HG03460 (cell line): ENCODE measurements around the gene EHBP1L1.

Experiments
- ATAC-seq: cut with Tn5 transposase; IDR thresholded peaks from one replicate; pipeline ENCODE4 v1.9.1; 2021; ENCODE audit not compliant: unreplicated experiment

Gene EHBP1L1

DNA sequence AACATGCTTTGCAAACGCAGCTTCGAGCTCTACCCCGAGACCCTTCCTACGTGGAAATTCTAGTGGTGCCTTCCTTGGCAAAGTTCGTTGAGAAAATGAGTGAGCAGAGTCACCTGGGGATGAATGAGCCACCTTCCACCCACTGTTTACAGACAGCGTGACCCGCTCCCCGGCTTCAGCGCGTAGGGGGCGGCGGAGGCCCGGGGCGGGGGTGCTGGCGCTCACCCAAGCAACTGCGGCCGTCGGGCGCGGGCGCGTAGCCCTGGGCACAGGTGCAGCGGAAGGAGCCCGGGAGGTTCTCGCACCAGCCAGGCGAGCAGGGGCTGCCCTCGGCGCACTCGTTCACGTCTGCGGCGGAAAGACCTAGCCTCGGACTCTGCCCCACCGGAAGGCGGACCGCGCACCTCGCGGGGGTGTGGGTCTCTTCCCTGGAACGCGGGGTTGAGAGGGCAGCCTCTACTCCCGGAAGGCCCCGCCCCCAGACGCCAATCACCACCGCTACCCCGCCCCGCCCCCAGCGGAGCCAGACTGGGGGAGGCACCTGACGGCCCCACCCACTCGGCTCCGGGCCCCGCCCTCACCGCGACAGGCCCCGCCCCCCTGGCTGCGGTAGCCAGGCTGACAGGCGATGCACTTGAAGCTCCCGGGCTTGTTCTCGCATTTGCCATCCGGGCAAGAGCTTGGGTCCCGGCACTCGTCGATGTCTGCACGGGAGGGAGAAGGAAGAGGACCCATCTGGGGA is 29.5 kb upstream of the EHBP1L1 start:
- peak; percentile 66 for ATAC-seq

DNA sequence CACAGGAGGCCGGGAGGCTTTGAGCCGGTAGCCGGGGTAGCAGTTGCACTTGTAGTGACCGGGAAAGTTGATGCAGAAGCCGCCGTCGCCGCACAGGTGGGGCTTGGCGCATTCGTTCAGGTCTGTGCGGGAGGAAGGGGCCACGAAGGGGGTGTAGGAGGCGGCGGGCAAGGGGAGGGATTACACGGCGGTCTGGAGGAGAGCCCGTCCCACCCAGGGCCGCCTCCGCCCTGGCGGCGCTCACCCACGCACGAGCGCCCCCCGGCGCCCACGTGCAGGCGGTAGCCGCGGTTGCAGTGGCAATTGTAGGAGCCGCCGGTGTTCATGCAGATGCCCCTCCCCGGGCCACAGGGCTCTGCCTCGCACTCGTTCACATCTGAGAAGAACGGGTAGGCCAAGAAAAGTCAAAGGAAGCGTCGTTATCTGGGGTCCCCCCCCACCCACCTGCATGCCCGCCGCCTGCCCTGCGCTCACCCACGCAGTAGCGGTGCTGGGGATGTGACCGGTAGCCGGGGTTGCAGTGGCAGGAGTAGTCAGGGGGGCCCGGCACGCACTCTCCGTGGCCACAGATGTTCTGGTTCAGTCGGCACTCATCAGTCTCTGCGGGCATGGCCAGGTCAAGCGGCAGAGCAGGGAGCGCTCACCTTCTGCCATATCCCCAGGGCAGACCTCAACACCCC is 28.3 kb upstream of the EHBP1L1 start:
- no peak for ATAC-seq

- ATAC-seq: no peak
These were observed 27.5 kb upstream of the EHBP1L1 start for GRCh38 chr11:65548395-65548794.

GRCh38 chr11:65549096-65549495 is 26.8 kb upstream of the EHBP1L1 start:
- no peak for ATAC-seq

DNA sequence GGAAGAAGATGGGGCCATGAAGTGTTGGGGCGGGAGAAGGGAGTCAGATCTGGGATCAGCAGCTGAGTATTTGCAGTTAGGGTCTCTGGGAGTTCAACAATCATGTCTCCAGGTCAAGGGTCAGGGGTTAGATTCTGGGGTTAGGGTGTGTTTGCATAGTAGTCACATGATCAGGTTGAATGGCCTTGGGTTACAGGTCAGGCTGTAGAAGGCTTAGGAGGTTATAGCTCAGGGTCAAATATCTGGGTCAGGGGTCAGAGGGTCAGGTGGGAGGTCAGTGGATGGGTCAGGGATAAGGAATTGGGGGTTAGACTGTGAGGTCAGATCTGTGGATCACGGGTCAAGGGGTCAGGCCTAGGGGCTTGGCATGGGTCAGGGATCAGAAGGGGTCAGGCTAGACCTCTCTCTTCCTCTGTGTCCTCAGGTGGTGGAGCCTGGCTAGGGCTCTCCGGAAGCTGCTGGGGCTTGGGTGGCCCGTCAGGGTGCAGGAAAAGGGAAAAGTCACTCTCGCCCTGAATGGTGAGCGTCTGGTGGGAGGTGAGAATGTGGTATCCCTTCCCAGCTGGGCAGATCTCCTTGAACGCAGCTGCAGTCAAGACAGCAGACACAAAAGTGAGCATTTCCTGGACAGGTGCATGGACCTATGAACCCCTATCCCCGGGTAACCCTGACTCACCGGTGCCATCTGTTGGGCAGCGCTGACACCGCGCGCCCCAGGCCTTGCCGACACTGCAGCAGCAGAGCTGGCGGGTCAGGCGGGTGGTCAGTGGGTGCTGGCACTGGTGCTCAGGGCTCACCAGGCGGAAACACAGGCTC is 24.1 kb upstream of the EHBP1L1 start:
- ATAC-seq: no peak

DNA sequence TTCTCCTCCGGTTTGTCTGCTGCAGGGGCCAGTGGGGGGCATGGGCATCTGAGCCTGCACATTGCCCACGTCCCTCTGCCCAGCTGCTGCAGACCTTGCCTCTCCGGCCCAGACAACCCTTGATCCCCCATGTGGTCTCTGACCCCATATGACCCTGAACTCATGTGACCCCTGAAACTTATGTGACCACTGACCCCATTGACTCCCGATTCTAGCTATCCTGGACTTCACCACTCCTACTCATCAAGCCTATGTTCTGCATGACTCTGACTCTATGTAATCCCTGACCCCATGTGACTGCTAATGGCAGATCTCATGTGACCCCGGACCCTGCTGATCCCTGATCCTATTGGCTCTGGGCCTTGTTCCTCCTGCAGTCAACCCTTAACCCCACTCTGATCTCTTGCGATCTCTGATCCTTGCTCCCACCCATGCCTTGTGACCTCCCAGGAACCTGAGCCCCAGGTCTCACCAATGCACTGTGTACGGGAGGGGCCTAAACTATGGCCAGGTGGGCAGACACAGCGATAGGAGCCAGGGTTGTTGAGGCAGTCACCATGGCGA is 23.4 kb upstream of the EHBP1L1 start:
- ATAC-seq: no peak

DNA sequence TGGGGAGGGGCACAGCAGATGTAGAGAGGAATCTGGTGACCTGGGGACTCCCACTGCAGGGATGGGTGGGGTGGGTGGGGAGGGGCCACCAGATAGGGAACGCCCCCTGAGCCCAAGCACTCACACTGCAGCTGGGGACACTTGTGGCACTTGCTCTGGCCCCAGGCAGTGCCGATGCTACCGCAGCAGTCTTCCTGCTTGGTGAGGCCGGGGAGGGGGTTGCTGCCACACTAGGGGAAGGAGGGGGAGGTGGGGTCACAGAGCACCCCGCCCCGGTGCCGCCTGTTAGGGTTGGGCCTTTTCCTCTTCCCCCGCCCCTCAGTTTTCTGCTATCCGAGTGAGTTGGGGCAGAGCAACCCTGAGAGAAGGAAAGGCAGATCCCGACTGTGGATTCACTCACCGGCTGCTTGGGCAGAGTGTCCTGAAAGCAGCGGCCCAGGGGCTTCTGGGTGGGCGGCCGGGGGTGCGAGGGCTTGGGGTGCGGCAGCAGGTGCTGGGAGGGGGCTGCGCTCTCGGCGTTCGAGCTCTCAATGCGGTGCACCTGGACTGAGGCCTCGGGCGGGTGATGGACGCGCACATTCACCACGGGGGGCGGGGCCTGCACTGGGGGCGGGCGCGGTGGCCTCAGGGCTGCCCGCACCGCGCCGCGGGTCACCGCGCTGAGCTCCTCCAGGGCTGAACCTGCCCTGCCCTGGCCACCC is 22.4 kb upstream of the EHBP1L1 start:
- no peak for ATAC-seq

DNA sequence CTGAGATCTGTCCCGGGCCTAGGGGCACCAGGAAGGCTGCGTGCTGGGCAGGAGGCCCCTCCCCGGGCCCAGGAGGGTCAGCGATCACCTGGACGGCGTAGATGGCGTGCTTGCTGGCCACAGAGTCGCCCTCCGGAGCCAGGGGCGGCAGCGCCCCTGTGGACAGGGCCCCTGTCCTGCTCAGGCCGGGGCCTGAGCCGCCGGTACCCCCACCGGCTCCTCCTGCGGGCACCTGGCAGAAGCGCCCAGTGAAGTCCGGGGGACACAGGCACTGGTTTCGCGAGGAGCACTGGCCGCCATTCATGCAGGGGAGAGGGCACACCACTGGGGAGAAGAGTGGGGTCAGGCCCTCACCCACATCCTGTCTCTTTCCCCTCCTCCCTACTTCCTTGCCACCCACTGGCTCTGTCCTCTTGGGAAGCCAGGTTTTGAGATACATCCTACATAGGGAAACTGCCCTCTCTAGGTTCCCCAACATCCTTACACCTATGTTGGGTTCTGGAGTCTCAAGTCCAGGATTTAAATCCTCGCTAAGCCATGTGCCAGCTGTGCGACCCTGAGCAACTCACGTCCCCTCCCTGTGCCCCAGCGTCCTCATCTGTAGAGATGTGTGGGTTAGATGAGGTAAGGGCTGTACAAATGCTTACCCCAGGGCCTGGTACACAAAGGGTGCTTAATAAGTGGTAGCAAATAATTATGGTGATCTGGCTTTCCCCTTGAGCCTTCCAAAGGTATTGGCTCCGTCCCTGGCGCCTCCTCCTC is 21.6 kb upstream of the EHBP1L1 start:
- ATAC-seq: no peak

DNA sequence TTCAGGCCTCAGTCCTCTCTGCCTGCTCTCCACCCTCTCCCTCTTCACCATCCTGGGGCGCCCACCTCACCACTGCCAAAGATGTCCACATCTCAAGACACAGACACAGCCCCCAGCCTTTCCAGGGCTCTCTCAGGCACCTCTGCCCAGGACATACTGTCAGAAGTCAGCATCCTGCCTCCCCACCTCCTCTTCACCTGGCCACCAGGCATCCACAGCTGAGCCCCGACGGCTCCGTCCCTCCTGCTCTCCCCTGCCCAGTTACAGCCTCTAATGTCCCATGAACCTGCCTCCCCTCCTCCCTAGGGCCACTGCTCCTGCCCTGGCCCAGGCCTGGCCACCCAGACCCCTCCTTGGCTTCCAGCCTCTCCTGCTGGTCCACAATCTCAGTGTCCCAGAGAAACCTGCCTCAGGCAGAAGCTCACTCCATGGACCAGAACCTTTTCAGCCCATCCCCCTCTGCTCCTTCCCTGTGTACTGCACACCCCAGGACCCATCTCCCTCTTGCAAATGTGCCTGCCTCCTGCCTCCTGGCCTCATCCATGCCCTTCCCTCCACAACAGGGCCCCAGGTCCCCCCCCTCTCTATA is 20.9 kb upstream of the EHBP1L1 start:
- ATAC-seq: no peak

DNA sequence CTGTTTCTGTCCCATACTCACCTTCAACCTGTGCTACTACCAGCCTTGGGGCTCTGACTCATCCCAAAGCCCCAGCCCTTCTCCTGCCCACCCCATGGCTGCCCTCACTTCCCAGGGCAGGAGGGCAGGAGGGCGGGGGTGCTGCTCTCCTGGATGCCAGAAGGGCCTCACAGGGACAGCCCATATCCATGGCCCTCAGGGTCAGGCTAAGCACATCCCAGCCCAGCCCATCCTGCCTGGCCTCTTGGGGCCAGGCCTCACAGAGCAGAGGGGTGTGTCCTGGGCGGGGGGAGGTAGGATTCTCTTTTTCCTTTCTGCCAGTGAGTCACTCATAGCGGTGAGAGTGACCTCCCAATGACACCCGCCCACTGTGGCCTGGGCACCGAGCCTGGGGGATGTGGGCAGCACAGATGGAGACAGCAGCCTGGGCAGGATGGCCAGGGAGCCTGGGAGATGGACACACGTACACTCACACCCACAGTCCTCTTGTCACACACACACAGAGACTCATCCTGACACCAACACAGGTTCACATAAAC is 20.1 kb upstream of the EHBP1L1 start:
- ATAC-seq: no peak

DNA sequence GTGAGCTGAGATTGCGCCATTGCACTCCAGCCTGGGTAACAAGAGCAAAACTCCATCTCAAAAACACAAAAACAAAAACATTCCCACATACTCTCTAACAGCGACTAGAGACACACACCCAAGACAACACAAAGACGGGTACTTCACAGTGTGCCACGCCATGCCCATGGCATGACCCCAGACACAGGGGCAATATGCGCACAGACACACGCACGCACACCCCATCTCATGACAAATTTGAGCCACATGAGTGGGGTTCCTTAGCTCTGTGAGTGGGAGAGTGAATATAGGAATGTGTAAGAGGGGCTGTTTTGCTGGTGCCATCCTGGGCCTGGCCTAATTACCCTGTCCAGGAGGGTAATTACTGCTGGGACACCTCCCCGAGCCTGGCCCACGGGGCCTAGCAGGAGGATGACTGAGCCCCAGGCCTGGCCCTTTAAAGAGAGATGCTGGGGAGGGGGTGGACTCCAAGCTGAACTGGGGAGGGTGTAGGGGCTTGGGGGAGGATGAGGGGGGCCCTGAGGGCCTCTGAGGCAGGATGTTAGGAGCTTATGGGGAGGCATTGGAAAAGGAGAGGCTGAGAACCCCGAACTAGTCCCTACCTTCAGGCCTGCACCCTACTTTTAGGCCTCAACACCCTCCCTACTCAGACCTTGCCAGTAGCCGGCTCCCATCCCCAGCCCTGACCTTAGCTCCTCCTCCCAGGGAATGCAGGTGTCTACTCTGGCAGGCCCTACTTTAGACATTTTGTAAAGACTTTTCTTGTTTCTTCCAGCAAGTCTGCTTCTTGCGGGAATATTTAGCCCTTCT is 19.2 kb upstream of the EHBP1L1 start:
- no peak for ATAC-seq

DNA sequence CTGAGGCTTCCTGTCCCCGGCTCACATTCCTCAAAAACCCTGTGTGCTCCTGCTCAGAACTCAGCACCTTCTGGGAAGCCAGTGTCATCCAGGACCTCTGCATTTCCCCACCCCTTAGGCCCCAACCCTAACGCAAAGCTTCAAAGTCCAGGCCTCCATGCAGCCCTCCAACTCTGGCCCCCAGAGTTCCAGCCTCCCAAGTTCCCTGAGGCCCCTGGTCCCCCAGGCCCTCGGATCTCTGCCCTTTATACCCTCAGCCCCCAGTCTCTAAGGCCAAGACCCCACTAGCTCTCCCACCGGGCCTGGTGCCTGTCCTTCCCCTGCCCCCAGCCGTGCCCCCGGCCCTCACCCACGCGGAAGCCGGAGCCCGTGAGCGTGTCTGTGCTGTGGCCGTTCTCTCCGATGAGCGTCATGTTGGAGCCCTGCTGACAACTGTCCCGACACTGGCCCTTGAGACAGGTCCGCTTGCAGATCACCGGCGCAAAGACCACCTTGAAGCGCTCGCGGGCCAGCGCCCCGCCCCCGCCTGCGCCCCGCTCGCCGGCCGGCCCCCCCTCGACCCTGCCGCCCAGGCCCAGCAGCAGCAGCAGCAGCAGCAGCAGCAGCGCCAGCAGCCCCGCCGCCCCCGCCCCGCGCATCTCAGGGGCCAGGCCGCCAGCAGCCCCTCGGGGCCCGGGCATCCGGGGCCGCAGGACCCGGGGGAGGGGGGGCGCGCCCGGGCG is 18.4 kb upstream of the EHBP1L1 start:
- no peak for ATAC-seq

GRCh38 chr11:65558002-65558929 is 17.6 kb upstream of the EHBP1L1 start, which contains the start of gene LTBP3:
TSS of gene LTBP3 (minus strand) at chr11:65558359. CDS start at chr11:65557959, 400 bp downstream.
- no peak for ATAC-seq

GRCh38 chr11:65558930-65559509 is 16.8 kb upstream of the EHBP1L1 start:
- ATAC-seq: no peak

DNA sequence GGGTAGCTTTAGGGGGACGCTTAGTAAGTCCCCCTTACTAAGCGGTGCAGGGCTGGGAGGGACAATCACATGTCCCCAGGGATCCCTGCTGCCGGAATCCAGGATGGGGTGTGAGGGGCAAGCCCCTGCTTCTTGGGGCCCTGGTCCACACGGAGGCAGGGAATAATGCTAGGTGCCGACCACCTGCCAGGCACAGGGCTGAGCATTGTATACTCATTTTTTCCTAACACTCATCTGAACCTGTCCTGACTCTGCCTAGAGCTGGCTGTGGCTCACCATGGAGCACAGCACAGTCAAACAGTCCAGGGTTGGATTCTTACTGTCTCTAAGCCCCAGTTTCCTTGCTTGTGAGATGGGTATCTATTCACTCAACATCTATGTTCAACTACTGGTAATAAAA is 16.3 kb upstream of the EHBP1L1 start:
- ATAC-seq: no peak

DNA sequence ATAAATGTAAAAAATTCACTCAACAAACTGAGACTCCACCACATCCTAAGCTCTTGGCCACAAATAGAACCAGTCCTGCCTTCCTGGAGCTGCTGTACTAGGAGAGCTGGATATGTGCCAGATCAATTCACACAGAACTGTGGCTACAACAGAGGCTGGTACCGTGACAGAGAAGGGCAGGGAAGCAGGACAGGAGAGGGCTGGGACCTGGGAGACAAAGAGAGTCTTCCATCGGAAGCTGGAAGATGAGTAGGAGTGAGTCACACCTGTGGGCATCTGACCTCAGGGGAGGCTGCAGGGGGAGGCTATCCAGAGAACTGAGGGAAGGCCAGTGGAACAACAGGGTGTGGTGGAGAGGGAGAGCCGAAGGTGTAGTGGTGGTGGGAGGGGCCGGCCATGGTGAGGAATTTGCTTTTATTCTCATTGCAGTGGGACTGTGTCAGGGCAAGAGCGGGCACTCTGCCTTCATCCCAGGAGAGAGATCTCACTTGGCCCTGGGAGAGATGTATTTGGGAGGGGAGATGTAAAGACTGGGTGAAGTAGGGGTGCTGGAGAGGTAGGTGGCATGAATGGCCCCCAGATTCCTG is 15.8 kb upstream of the EHBP1L1 start:
- no peak for ATAC-seq
